Measurements from ENCODE around the gene MAML3.

- TF ChIP-seq POLR2AphosphoS5 (IDR thresholded peaks at IDR 0.05; ENCODE audit: low read depth, low read length) (no peak), POLR2A (IDR thresholded peaks at IDR 0.05; ENCODE audit: low read depth, low read length) (no peak), TAF1 (IDR thresholded peaks at IDR 0.05; ENCODE audit: low read depth, low read length) (no peak)
Observed at GRCh38 chr4:140141210-140141835, 12.7 kb downstream of the MAML3 start.

Data from GM12891 (cell line).